NT2/D1 (cell line): Measurements from ENCODE around the gene LRRN1.

Experiments used
- DNase-seq: peaks from one replicate; pipeline ENCODE4 v3.0.0-alpha.2; 2011; ENCODE audit warnings: low read depth, low spot score
- H3K27me3 ChIP-seq: 2 replicates; pipeline ENCODE4 v1.6.0; 2011; ENCODE audit warnings: mild to moderate bottlenecking; ENCODE audit not compliant: insufficient read length, insufficient read depth
- H3K36me3 ChIP-seq: 2 replicates; pipeline ENCODE4 v1.6.1; 2011; ENCODE audit warnings: mild to moderate bottlenecking, low read length, mixed read lengths; ENCODE audit not compliant: insufficient read depth, insufficient read length
- H3K4me1 ChIP-seq: 2 replicates; pipeline ENCODE4 v1.5.1; 2011; ENCODE audit not compliant: insufficient read depth, insufficient read length
- H3K4me3 ChIP-seq: 2 replicates; pipeline ENCODE4 v1.5.1; 2011; ENCODE audit warnings: low read depth; ENCODE audit not compliant: insufficient read length
- H3K9ac ChIP-seq: 2 replicates; pipeline ENCODE4 v1.6.0; 2011; ENCODE audit warnings: low read depth; ENCODE audit not compliant: insufficient read length
- H3K9me3 ChIP-seq: 2 replicates; pipeline ENCODE4 v1.5.1; 2011; ENCODE audit warnings: mild to moderate bottlenecking, low read length; ENCODE audit not compliant: insufficient read depth
- SUZ12 ChIP-seq: IDR thresholded peaks from 2 replicates; pipeline ENCODE4 v1.6.1; 2011; ENCODE audit not compliant: insufficient read length, insufficient read depth; ENCODE audit errors: extremely low read depth
- YY1 ChIP-seq: IDR thresholded peaks from 2 replicates; pipeline ENCODE4 v1.6.1; 2011; ENCODE audit not compliant: insufficient read length, insufficient read depth
- ZNF274 ChIP-seq: IDR thresholded peaks from 2 replicates; pipeline ENCODE4 v1.6.1; 2011; ENCODE audit warnings: mild to moderate bottlenecking, low read depth, low read length

Gene LRRN1

DNA sequence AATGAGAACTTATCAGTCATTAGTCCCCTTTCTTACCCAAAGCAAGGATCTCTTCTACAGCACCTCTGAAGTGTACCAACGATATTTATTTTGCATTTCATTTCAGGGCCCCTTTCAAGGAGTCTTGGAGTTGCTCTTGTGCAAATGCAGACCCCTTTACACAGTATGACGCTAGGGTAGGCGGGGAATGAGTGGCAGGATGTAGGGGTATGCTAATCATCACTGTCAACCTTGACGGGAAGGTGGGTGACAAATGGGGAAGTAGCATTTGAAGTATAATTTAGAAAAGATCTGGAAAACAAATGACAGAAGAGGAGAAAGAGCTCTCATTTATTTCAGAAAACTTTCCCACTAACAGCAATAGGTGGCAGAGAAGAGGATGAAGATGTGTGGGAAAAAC lies 94.4 kb downstream of the LRRN1 start:
- Histone ChIP-seq H3K9ac (no peak overlapping the region), H3K36me3 (no peaks in the 10 kb centered on the region), H3K4me3 (no peak overlapping the region), H3K4me1 (no peaks in the 10 kb centered on the region), H3K27me3 (no peaks in the 10 kb centered on the region), H3K9me3 (no peaks in the 10 kb centered on the region)
- TF ChIP-seq SUZ12 (no peak), ZNF274 (no peak), YY1 (no peak)
- DNase-seq = no peak
